MM.1S (cell line): ENCODE data around the gene COA5.

Source experiments
- EZH2phosphoT487 ChIP-seq: fragments of 300-600 bp; sonication (generic); IDR thresholded peaks from 2 replicates; pipeline ENCODE4 v1.6.1; 2018; ENCODE audit warnings: antibody characterized with exemption, low read length
- TF ChIP-seq, protein P1 (sequence below): fragments of 300-600 bp; sonication (generic); IDR thresholded peaks from 2 replicates; pipeline ENCODE4 v1.5.1; 2016; ENCODE audit warnings: antibody characterized with exemption, low read length, mixed read lengths

DNA sequence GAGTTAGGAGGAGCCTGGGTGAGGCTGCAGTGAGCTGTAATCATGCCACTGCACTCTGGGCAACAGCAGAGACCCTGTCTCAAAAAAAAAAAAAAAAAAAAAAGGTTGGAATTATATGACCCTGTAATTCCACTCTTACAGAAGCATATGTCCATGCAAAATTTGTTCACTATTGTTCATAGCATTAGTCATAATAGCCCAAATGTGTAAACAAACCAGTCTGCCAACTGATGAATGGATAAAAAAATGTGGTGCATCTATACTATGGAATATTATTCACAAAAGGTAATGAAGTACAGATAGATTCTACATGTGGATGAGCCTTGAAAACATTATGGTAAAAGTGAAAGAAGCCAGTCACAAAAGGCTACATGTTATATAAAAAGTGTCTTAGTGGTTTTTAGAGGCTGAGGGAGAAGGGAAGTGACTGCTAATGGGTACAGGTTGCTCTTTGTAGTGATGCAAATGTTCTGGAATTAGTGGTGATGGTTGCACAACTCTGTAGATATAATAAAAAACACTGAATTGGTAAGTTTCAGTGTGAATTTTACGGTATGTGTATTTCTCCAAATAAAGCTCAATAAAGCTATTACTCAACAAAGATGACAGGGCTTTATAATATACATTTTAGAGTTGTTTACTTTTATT lies 9.4 kb downstream of the COA5 start:
- TF ChIP-seq, protein P1, sequence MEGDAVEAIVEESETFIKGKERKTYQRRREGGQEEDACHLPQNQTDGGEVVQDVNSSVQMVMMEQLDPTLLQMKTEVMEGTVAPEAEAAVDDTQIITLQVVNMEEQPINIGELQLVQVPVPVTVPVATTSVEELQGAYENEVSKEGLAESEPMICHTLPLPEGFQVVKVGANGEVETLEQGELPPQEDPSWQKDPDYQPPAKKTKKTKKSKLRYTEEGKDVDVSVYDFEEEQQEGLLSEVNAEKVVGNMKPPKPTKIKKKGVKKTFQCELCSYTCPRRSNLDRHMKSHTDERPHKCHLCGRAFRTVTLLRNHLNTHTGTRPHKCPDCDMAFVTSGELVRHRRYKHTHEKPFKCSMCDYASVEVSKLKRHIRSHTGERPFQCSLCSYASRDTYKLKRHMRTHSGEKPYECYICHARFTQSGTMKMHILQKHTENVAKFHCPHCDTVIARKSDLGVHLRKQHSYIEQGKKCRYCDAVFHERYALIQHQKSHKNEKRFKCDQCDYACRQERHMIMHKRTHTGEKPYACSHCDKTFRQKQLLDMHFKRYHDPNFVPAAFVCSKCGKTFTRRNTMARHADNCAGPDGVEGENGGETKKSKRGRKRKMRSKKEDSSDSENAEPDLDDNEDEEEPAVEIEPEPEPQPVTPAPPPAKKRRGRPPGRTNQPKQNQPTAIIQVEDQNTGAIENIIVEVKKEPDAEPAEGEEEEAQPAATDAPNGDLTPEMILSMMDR: no peak
- no peak for TF ChIP-seq EZH2phosphoT487
